ENCODE measurements around the gene ERI3. TPM values are rescaled to one million over a fixed set of nuclear protein-coding genes. Genes with fewer than 3 reads are reported as not detected.

Gene ERI3
- total and polyA plus RNA-seq, 2 donors (not counting 3 experiments of a cell fraction or from before 2014, with no cell fraction given): 45.3 to 94.0 TPM

DNA sequence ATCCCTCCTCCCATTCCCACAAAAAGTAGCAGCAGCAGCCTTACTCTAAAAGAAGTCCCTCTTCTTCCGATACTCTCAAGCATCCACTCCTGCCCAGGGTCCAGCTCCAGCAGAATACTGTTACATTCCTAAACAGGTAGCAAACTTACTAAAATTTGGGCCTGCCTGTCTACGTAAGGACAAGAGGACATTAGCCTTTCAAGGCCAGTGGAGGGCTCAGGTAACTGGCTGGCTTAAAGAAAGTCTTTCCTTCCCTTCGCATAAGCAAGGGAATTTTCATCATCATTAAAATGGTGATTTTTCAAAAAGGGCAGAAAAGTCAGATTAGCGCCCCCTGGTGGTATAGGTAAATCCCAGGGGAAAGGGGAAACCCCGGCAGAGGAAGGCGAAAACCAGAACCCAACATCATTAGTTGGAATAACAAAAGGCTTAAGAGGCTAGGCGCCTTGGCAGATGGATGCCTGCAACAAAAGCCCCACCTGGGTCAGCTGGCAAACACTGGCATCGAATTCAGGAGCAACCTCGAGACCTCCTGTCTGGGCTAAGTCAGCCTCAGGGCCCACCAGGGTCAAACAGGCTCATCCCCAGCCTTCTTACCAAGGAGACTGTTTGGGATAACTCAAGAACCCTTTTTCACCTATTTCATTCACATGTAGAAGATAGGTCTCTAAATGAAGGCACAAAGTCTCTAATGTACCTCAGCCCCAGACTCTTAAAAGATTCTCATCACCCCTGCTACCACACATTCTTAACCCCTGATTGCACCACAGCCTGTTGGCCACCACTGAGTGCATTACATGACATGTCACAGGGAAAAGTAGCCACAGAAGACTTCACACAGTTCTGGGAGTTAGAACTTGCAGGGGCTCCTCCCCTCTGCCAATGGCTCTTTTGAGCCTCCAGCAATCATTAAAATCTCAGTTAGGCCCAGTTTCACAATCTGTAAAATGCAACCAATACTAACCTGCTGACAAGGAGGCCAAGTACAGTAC, 36.7 kb downstream of the ERI3 start:
- CTCF ChIA-PET: interaction anchor here (0.6 to 1.4 kb wide), 5 partner anchors 10 to 101 kb away, joined by 3 to 8 read pairs (median 4); no protein-coding TSS in a partner anchor

More for the DNA sequence above, 36.7 kb downstream of the ERI3 start:
- intact Hi-C loops (cut with micrococcal nuclease) (loop anchor here (1.0 to 5.0 kb wide), 3 partner anchors 101 to 311 kb away; no protein-coding TSS in a partner anchor), dilution Hi-C loops (cut with MboI; ENCODE audit: extremely low pct_ligation_motif_present, low sequenced_read_pairs) (no loop called here)
- Histone ChIP-seq H3K79me2 (ENCODE audit: control insufficient read depth, insufficient read depth, low read length) (no peaks in the 10 kb centered on the region), H3K27ac (ENCODE audit: insufficient read depth, low read depth, low read length) (no peak overlapping the region), H3K4me3 (replicated peaks in 1 of 3; ENCODE audit: insufficient read depth in 1 of 3, low read depth in 1 of 3, low read length in 3 of 3) (no peak overlapping the region), H3K4me1 (ENCODE audit: control insufficient read depth, extremely low read depth, insufficient read depth, low read length) (no peaks in the 10 kb centered on the region), H3K9me1 (replicated peaks; ENCODE audit: control insufficient read depth, extremely low read depth, insufficient read depth, low read length) (no peaks in the 10 kb centered on the region), H3K9ac (replicated peaks; ENCODE audit: extremely low read depth, insufficient read depth, low read length) (no peak overlapping the region), H3K27me3 (ENCODE audit: control insufficient read depth in 2 of 2, insufficient read depth in 2 of 2, low read length in 2 of 2) (no peaks in the 10 kb centered on the region), H3K4me2 (ENCODE audit: insufficient read depth, low read length) (no peak overlapping the region), H4K20me1 (replicated peaks; ENCODE audit: control insufficient read depth, extremely low read depth, insufficient read depth, low read length) (no peaks in the 10 kb centered on the region), H2AFZ (ENCODE audit: low read depth, low read length) (no peak overlapping the region), H3K9me3 (replicated peaks; ENCODE audit: control insufficient read depth, insufficient read depth, low read length) (no peaks in the 10 kb centered on the region), H3K36me3 (ENCODE audit: control insufficient read depth in 2 of 2, extremely low read depth in 1 of 2, insufficient read depth in 2 of 2, low read length in 2 of 2) (peaks cover 2 to 12% of the 10 kb centered on the region in 2 experiments)
- POLR2A ChIA-PET: no interaction called here
- BruUV-seq (replicated peaks): no TSS peak
- DNase-seq (ENCODE audit: low read depth, low spot score): peak; percentile 33
- FAIRE-seq: no peak
- no peak for TF ChIP-seq POLR2A (IDR thresholded peaks at IDR 0.05; ENCODE audit: low read depth, low read length)
- TF ChIP-seq, protein P1, sequence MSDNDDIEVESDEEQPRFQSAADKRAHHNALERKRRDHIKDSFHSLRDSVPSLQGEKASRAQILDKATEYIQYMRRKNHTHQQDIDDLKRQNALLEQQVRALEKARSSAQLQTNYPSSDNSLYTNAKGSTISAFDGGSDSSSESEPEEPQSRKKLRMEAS (IDR thresholded peaks at IDR 0.05; ENCODE audit: insufficient read depth, insufficient read length): no peak
- TF ChIP-seq, protein P2, sequence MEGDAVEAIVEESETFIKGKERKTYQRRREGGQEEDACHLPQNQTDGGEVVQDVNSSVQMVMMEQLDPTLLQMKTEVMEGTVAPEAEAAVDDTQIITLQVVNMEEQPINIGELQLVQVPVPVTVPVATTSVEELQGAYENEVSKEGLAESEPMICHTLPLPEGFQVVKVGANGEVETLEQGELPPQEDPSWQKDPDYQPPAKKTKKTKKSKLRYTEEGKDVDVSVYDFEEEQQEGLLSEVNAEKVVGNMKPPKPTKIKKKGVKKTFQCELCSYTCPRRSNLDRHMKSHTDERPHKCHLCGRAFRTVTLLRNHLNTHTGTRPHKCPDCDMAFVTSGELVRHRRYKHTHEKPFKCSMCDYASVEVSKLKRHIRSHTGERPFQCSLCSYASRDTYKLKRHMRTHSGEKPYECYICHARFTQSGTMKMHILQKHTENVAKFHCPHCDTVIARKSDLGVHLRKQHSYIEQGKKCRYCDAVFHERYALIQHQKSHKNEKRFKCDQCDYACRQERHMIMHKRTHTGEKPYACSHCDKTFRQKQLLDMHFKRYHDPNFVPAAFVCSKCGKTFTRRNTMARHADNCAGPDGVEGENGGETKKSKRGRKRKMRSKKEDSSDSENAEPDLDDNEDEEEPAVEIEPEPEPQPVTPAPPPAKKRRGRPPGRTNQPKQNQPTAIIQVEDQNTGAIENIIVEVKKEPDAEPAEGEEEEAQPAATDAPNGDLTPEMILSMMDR (IDR thresholded peaks at IDR 0.05; ENCODE audit: extremely low read depth in 1 of 2, insufficient read depth in 1 of 2, low read depth in 1 of 2, low read length in 2 of 2): peak; percentile 76 to 83
- TF ChIP-seq FOS (IDR thresholded peaks at IDR 0.05; ENCODE audit: borderline replicate concordance, insufficient read depth, low read length): no peak
- no peak for TF ChIP-seq EZH2 (IDR thresholded peaks at IDR 0.05; ENCODE audit: borderline replicate concordance, low read depth, low read length, severe bottlenecking)
- TF ChIP-seq JUN (IDR thresholded peaks at IDR 0.05; ENCODE audit: borderline replicate concordance, insufficient read depth, insufficient read length, low read depth): no peak

Data from endothelial cell of umbilical vein (primary cell).